Fibroblast of the aortic adventitia (primary cell): ENCODE results near the gene DCAF11. TPM values are rescaled to one million over a fixed set of nuclear protein-coding genes. Genes with fewer than 3 reads are reported as not detected.

Experiments
- DNase-seq: peaks from one replicate; pipeline ENCODE4 v3.0.0-alpha.2; 2010; ENCODE audit warnings: low read depth
- H3K4me3 ChIP-seq: 2 replicates; pipeline ENCODE4 v1.5.1; 2011; ENCODE audit warnings: low read depth, mild to moderate bottlenecking, control low read depth, low read length, moderate library complexity
- total RNA-seq: library from RNA; depleted of rRNA; stranded (reverse); fragments of >200 nt; gene quantifications from 2 replicates; pipeline ENCODE4 v1.2.3, GENCODE V29; 2012; ENCODE audit warnings: low replicate concordance
- TF ChIP-seq, protein P1 (sequence below): IDR thresholded peaks from 2 replicates; pipeline ENCODE4 v1.5.1; 2011; ENCODE audit warnings: mild to moderate bottlenecking, low read length, control low read depth, inconsistent platforms; ENCODE audit not compliant: insufficient read depth

The DCAF11 gene
- total RNA-seq, 1 donor: 44.6 TPM

GRCh38 chr14:24160850-24161804, 46.5 kb downstream of the DCAF11 start, which contains the start of gene IRF9:
Gene IRF9 (plus strand): TSS chr14:24161265. CDS start chr14:24162145, 880 bp downstream.
- peak; percentile 96 for DNase-seq
- H3K4me3 ChIP-seq: peak within 1 kb of the TSS; percentile 70
- TF ChIP-seq, protein P1, sequence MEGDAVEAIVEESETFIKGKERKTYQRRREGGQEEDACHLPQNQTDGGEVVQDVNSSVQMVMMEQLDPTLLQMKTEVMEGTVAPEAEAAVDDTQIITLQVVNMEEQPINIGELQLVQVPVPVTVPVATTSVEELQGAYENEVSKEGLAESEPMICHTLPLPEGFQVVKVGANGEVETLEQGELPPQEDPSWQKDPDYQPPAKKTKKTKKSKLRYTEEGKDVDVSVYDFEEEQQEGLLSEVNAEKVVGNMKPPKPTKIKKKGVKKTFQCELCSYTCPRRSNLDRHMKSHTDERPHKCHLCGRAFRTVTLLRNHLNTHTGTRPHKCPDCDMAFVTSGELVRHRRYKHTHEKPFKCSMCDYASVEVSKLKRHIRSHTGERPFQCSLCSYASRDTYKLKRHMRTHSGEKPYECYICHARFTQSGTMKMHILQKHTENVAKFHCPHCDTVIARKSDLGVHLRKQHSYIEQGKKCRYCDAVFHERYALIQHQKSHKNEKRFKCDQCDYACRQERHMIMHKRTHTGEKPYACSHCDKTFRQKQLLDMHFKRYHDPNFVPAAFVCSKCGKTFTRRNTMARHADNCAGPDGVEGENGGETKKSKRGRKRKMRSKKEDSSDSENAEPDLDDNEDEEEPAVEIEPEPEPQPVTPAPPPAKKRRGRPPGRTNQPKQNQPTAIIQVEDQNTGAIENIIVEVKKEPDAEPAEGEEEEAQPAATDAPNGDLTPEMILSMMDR: peak; percentile 88

DNA sequence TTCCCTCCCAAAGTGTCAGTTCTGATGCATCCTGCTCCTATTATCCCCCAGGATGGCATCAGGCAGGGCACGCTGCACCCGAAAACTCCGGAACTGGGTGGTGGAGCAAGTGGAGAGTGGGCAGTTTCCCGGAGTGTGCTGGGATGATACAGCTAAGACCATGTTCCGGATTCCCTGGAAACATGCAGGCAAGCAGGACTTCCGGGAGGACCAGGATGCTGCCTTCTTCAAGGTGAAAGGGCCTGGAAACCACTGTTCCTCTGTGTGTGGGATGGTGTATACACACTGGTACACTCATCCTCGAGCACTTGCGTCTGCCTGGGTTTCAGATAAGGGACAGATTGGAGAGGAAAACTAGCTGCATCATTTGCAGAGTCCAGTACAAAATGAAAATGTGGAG, 47.5 kb downstream of the DCAF11 start:
- DNase-seq: peak; percentile 44
- H3K4me3 ChIP-seq: peak overlapping the region; percentile 70
- TF ChIP-seq, protein P1: no peak

GRCh38 chr14:24164518-24164991, 50.0 kb downstream of the DCAF11 start:
- H3K4me3 ChIP-seq: no peak overlapping the region
- DNase-seq: no peak
- TF ChIP-seq, protein P1: no peak

GRCh38 chr14:24165785-24166184, 51.2 kb downstream of the DCAF11 start:
- no peak for DNase-seq
- H3K4me3 ChIP-seq: no peak overlapping the region
- TF ChIP-seq, protein P1: no peak

- no peak overlapping the region for H3K4me3 ChIP-seq
- TF ChIP-seq, protein P1: no peak
- peak; percentile 16 for DNase-seq
Measured at GRCh38 chr14:24167469-24168114, 53.0 kb downstream of the DCAF11 start.

GRCh38 chr14:24171422-24172260, 57.1 kb downstream of the DCAF11 start, which contains the start of gene REC8:
Gene REC8 (plus strand): TSS chr14:24172080. CDS start chr14:24172553, 473 bp downstream.
- TF ChIP-seq, protein P1: no peak
- no peak for DNase-seq
- no peak within 1 kb of the TSS for H3K4me3 ChIP-seq
